Keratinocyte (primary cell): ENCODE results near the gene RERE. TPM values are rescaled to one million over a fixed set of nuclear protein-coding genes. Genes with fewer than 3 reads are reported as not detected.

ENCODE experiments used
- DNase-seq: peaks from one replicate; pipeline ENCODE4 v3.0.0-alpha.2; 2011; ENCODE audit warnings: low read depth, missing footprints, low spot score
- FAIRE-seq: peaks from 2 replicates; lab custom pipeline; 2011; peaks lifted over from hg19 to GRCh38; lab: Jason Lieb, UNC
- H2AFZ ChIP-seq: 2 replicates; pipeline ENCODE4 v1.6.0; 2012; ENCODE audit warnings: low read length, control low read depth, inconsistent platforms; ENCODE audit not compliant: control insufficient read depth
- H3K27ac ChIP-seq: 2 replicates; pipeline ENCODE4 v1.5.1; 2011; ENCODE audit warnings: low read length; ENCODE audit not compliant: control insufficient read depth, insufficient read depth
- H3K27me3 ChIP-seq: 3 replicates; pipeline ENCODE4 v1.6.0; 2011; ENCODE audit warnings: low read length; ENCODE audit not compliant: control insufficient read depth, insufficient read depth; ENCODE audit errors: extremely low read depth
- H3K36me3 ChIP-seq, 2 experiments: 2 replicates in 1 of 2; 3 replicates in 1 of 2; pipeline ENCODE4 v1.5.1; 2011; ENCODE audit warnings: low read length in 2 of 2, mild to moderate bottlenecking in 1 of 2; ENCODE audit not compliant: control insufficient read depth in 2 of 2, insufficient read depth in 2 of 2; ENCODE audit errors: extremely low read depth in 1 of 2
- H3K4me1 ChIP-seq: 3 replicates; pipeline ENCODE4 v1.5.1; 2011; ENCODE audit warnings: low read length; ENCODE audit not compliant: control insufficient read depth, insufficient read depth; ENCODE audit errors: extremely low read depth
- H3K4me2 ChIP-seq: 3 replicates; pipeline ENCODE4 v1.6.0; 2011; ENCODE audit warnings: low read depth, low read length; ENCODE audit not compliant: control insufficient read depth, insufficient read depth; ENCODE audit errors: extremely low read depth
- H3K4me3 ChIP-seq, 3 experiments: fragments of 200-600 bp in 1 of 3; sonication (generic) in 1 of 3; 2 replicates in 2 of 3; 3 replicates in 1 of 3; pipeline ENCODE4 v1.5.1; 2011 to 2016; ENCODE audit warnings: low read length in 3 of 3, mild to moderate bottlenecking in 3 of 3, control low read depth in 2 of 3, inconsistent platforms in 1 of 3, low read depth in 1 of 3, mixed read lengths in 1 of 3, mixed run types in 1 of 3, moderate library complexity in 1 of 3; ENCODE audit not compliant: control insufficient read depth in 2 of 3, insufficient read depth in 2 of 3; ENCODE audit errors: extremely low read depth in 1 of 3
- H3K79me2 ChIP-seq: 2 replicates; pipeline ENCODE4 v1.6.0; 2012; ENCODE audit warnings: low read length; ENCODE audit not compliant: control insufficient read depth, insufficient read depth
- H3K9ac ChIP-seq: 3 replicates; pipeline ENCODE4 v1.6.0; 2011; ENCODE audit warnings: low read length; ENCODE audit not compliant: control insufficient read depth, insufficient read depth; ENCODE audit errors: extremely low read depth
- H3K9me1 ChIP-seq: 3 replicates; pipeline ENCODE4 v1.6.0; 2011; ENCODE audit warnings: low read length; ENCODE audit not compliant: control insufficient read depth, insufficient read depth; ENCODE audit errors: extremely low read depth
- H3K9me3 ChIP-seq: 2 replicates; pipeline ENCODE4 v1.5.1; 2012; ENCODE audit warnings: low read depth, low read length; ENCODE audit not compliant: control insufficient read depth
- H4K20me1 ChIP-seq: 3 replicates; pipeline ENCODE4 v1.6.0; 2011; ENCODE audit warnings: low read length; ENCODE audit not compliant: control insufficient read depth, insufficient read depth; ENCODE audit errors: extremely low read depth
- CTCF ChIP-seq, 3 experiments: IDR thresholded peaks in 1 of 3; conservative IDR thresholded peaks in 1 of 3; optimal IDR thresholded peaks in 1 of 3; 2 replicates in 2 of 3; 3 replicates in 1 of 3; pipeline versions ENCODE3 to v1.5.1; 2011; ENCODE audit warnings: low read length in 3 of 3, mild to moderate bottlenecking in 3 of 3, moderate library complexity in 2 of 3, control low read depth in 1 of 3, inconsistent platforms in 1 of 3; ENCODE audit not compliant: insufficient read depth in 2 of 3; ENCODE audit errors: extremely low read depth in 1 of 3
- EZH2 ChIP-seq: IDR thresholded peaks from one replicate; pipeline ENCODE4 v1.6.1; 2012; ENCODE audit warnings: inconsistent platforms, mild to moderate bottlenecking, low read length, moderate library complexity
- dilution Hi-C: fragments of 300-500 bp; cut with MboI; formaldehyde crosslinking; loops from one replicate; pipeline ENCODE4 v1.7.0; 2020; ENCODE audit warnings: low sequenced_read_pairs; ENCODE audit not compliant: extremely low pct_ligation_motif_present
- polyA plus RNA-seq, 5 experiments: library from polyadenylated mRNA; depleted of rRNA in 3 of 5; stranded (reverse) in 3 of 5; stranded (forward) in 1 of 5; unstranded in 1 of 5; fragments of >200 nt; gene quantifications; 1 replicate in 1 of 5; 2 replicates in 3 of 5; 3 replicates in 1 of 5; pipeline versions ENCODE4 v1.2.1 to v1.2.3, GENCODE V29; 2011 to 2012; ENCODE audit warnings: missing spikeins in 2 of 5, low read depth in 1 of 5, low replicate concordance in 1 of 5

The RERE gene
- polyA plus RNA-seq, 1 donor (not counting 4 experiments of a cell fraction or from before 2014, with no cell fraction given): 3.8 TPM

DNA sequence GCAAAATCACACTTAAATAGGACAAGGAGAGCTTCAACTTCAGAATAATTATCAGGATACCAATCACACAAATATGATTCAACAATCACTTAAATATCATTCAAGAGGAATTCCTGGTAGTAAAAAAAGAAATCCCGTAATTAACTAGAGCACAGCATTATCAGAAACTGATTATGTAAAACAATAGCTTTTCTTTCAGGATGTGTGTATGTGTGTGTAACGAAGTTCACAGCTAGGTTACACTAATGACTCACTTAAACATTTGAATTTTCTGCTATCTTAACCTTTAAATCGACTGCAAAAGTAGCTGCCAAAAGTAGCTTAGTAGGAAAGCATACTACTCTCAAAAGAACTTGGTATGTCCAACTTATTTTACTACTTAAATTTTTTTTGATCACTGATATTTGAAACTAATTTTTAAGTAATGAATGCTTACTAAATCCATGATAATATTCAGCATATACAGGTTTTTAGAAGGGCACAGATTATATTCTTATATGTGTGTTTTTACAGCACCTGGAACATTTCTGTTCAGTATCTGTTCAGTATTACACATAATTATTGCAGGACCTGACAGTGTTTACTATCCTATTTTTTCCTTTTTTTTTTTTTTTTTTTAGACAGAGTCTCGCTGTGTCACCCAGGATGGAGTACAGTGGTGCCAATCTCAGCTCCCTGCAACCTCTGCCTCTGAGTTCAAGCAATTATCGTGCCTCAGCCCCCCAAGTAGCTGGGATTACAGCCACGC lies 4.2 kb downstream of the RERE start:
- no peak overlapping the region for H3K27ac ChIP-seq
- no peaks in the 10 kb centered on the region for H4K20me1 ChIP-seq
- no peaks in the 10 kb centered on the region for H3K9me3 ChIP-seq
- no peak overlapping the region for H2AFZ ChIP-seq
- no peak for FAIRE-seq
- no peaks in the 10 kb centered on the region for H3K27me3 ChIP-seq
- DNase-seq: no peak
- peaks cover 15% of the 10 kb centered on the region for H3K4me1 ChIP-seq
- no peak overlapping the region for H3K4me3 ChIP-seq
- H3K9ac ChIP-seq: no peak overlapping the region
- no peak for TF ChIP-seq EZH2
- no peak for TF ChIP-seq CTCF (optimal IDR thresholded peaks at IDR 0.05 in 1 of 3, IDR thresholded peaks at IDR 0.05 in 1 of 3, conservative IDR thresholded peaks at IDR 0.05 in 1 of 3; ENCODE audit: extremely low read depth in 1 of 3, insufficient read depth in 2 of 3, low read length in 3 of 3)
- dilution Hi-C loops: no loop called here
- H3K36me3 ChIP-seq: no peaks in the 10 kb centered on the region
- peaks cover 2% of the 10 kb centered on the region for H3K9me1 ChIP-seq
- peaks cover 32% of the 10 kb centered on the region for H3K79me2 ChIP-seq
- H3K4me2 ChIP-seq: no peak overlapping the region

- no peak for TF ChIP-seq CTCF (optimal IDR thresholded peaks at IDR 0.05 in 1 of 3, IDR thresholded peaks at IDR 0.05 in 1 of 3, conservative IDR thresholded peaks at IDR 0.05 in 1 of 3; ENCODE audit: extremely low read depth in 1 of 3, insufficient read depth in 2 of 3, low read length in 3 of 3)
- TF ChIP-seq EZH2: no peak
- Histone ChIP-seq H4K20me1 (no peaks in the 10 kb centered on the region), H3K9me1 (peaks cover 2% of the 10 kb centered on the region), H3K4me3 (no peak overlapping the region), H3K36me3 (no peaks in the 10 kb centered on the region), H3K4me1 (peaks cover 13% of the 10 kb centered on the region), H3K27me3 (no peaks in the 10 kb centered on the region), H3K27ac (no peak overlapping the region), H3K79me2 (peaks cover 30% of the 10 kb centered on the region), H3K4me2 (no peak overlapping the region), H3K9ac (no peak overlapping the region), H2AFZ (no peak overlapping the region), H3K9me3 (no peaks in the 10 kb centered on the region)
- no peak for FAIRE-seq
- no peak for DNase-seq
- dilution Hi-C loops: no loop called here
Observed at GRCh38 chr1:8812081-8812480, 5.4 kb downstream of the RERE start.
